Smooth muscle cell (in vitro differentiated cells): Measurements from ENCODE around the gene OAS1. TPM values are rescaled to one million over a fixed set of nuclear protein-coding genes. Genes with fewer than 3 reads are reported as not detected.

Experiments
- DNase-seq: peaks from one replicate; lab custom pipeline; 2025; ENCODE audit not compliant: unreplicated experiment; lab: John Stamatoyannopoulos, UW
- H2AFZ ChIP-seq: fragments of 200-600 bp; sonication (generic); 2 replicates; pipeline ENCODE4 v1.6.0; 2016; ENCODE audit warnings: antibody characterized with exemption, low read depth, mild to moderate bottlenecking
- H3F3A ChIP-seq: fragments of 200-600 bp; sonication (generic); 2 replicates; pipeline ENCODE4 v1.6.0; 2017; ENCODE audit warnings: antibody characterized with exemption, low read depth
- H3K27ac ChIP-seq: fragments of 200-600 bp; sonication (generic); 2 replicates; pipeline ENCODE4 v1.5.1; 2016; ENCODE audit warnings: low read depth, mild to moderate bottlenecking
- H3K27me3 ChIP-seq: fragments of 200-600 bp; sonication (generic); 2 replicates; pipeline ENCODE4 v1.6.1; 2016; ENCODE audit warnings: low read depth, mild to moderate bottlenecking
- H3K36me3 ChIP-seq: fragments of 200-600 bp; sonication (generic); 2 replicates; pipeline ENCODE4 v1.5.1; 2016; ENCODE audit warnings: low read depth
- H3K4me1 ChIP-seq: fragments of 200-600 bp; sonication (generic); 2 replicates; pipeline ENCODE4 v1.5.1; 2016; ENCODE audit warnings: low read depth
- H3K4me2 ChIP-seq: fragments of 200-600 bp; sonication (generic); 2 replicates; pipeline ENCODE4 v1.6.0; 2016; ENCODE audit warnings: mild to moderate bottlenecking
- H3K4me3 ChIP-seq: fragments of 200-600 bp; sonication (generic); 2 replicates; pipeline ENCODE4 v1.5.1; 2016; ENCODE audit warnings: mild to moderate bottlenecking
- H3K79me2 ChIP-seq: fragments of 200-600 bp; sonication (generic); 2 replicates; pipeline ENCODE4 v1.6.0; 2016; ENCODE audit warnings: low read depth, mild to moderate bottlenecking
- H3K9ac ChIP-seq: fragments of 200-600 bp; sonication (generic); 2 replicates; pipeline ENCODE4 v1.6.0; 2016; ENCODE audit warnings: low read depth
- H3K9me3 ChIP-seq: fragments of 200-600 bp; sonication (generic); replicated peaks from 2 replicates; pipeline ENCODE4 v1.5.1; 2016; ENCODE audit warnings: low read depth
- H4K20me1 ChIP-seq: fragments of 200-600 bp; sonication (generic); 2 replicates; pipeline ENCODE4 v1.6.0; 2016; ENCODE audit warnings: low read depth
- WGBS: methylation state at CpG from one replicate; pipeline ENCODE4 v1.1.7; 2016; ENCODE audit warnings: low lambda C conversion rate; 5-methylcytosine and 5-hydroxymethylcytosine counted together
- polyA plus RNA-seq: library from polyadenylated mRNA; unstranded; fragments of >200 nt; fragmentation: Nextera tagmentation; extraction: Ambion mirVana; gene quantifications from 2 replicates; pipeline ENCODE4 v1.2.1, GENCODE V29; 2016
- total RNA-seq: library from RNA; depleted of rRNA; stranded (reverse); fragments of >200 nt; gene quantifications from 2 replicates; pipeline ENCODE4 v1.2.3, GENCODE V29; 2014
- TF ChIP-seq, protein P1 (sequence below): fragments of 200-600 bp; sonication (generic); IDR thresholded peaks from 2 replicates; pipeline ENCODE4 v1.5.1; 2017; ENCODE audit warnings: borderline replicate concordance, mild to moderate bottlenecking, antibody characterized with exemption; ENCODE audit not compliant: insufficient read depth, poor library complexity, severe bottlenecking

Gene OAS1
- total and polyA plus RNA-seq, 2 experiments from 2014 or later: 0.27 TPM; not detected in 1

- DNase-seq: no peak
- Histone ChIP-seq H3K79me2 (no peaks in the 10 kb centered on the region), H3K4me1 (no peaks in the 10 kb centered on the region), H3K36me3 (no peaks in the 10 kb centered on the region), H3K27ac (no peak overlapping the region), H3K4me3 (no peak overlapping the region), H2AFZ (no peak overlapping the region), H3F3A (no peaks in the 10 kb centered on the region), H3K9me3 (no peaks in the 10 kb centered on the region), H4K20me1 (no peaks in the 10 kb centered on the region), H3K4me2 (no peak overlapping the region), H3K27me3 (no peaks in the 10 kb centered on the region), H3K9ac (no peak overlapping the region)
- WGBS: 92% methylated on average over 6 of the region's 6 CpGs
- TF ChIP-seq, protein P1, sequence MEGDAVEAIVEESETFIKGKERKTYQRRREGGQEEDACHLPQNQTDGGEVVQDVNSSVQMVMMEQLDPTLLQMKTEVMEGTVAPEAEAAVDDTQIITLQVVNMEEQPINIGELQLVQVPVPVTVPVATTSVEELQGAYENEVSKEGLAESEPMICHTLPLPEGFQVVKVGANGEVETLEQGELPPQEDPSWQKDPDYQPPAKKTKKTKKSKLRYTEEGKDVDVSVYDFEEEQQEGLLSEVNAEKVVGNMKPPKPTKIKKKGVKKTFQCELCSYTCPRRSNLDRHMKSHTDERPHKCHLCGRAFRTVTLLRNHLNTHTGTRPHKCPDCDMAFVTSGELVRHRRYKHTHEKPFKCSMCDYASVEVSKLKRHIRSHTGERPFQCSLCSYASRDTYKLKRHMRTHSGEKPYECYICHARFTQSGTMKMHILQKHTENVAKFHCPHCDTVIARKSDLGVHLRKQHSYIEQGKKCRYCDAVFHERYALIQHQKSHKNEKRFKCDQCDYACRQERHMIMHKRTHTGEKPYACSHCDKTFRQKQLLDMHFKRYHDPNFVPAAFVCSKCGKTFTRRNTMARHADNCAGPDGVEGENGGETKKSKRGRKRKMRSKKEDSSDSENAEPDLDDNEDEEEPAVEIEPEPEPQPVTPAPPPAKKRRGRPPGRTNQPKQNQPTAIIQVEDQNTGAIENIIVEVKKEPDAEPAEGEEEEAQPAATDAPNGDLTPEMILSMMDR: no peak
These were observed 57.4 kb downstream of the OAS1 start for GRCh38 chr12:112964067-112964670.

GRCh38 chr12:112964915-112965314 lies 58.2 kb downstream of the OAS1 start:
- H3K9ac ChIP-seq: no peak overlapping the region
- no peaks in the 10 kb centered on the region for H3K4me1 ChIP-seq
- TF ChIP-seq, protein P1: no peak
- H3K79me2 ChIP-seq: no peaks in the 10 kb centered on the region
- H4K20me1 ChIP-seq: no peaks in the 10 kb centered on the region
- H3K36me3 ChIP-seq: no peaks in the 10 kb centered on the region
- no peak overlapping the region for H2AFZ ChIP-seq
- no peaks in the 10 kb centered on the region for H3K27me3 ChIP-seq
- H3F3A ChIP-seq: no peaks in the 10 kb centered on the region
- no peak overlapping the region for H3K27ac ChIP-seq
- 74% methylated on average over 4 of the region's 4 CpGs for WGBS
- H3K4me3 ChIP-seq: no peak overlapping the region
- H3K9me3 ChIP-seq: no peaks in the 10 kb centered on the region
- no peak for DNase-seq
- no peak overlapping the region for H3K4me2 ChIP-seq

- Histone ChIP-seq H4K20me1 (no peaks in the 10 kb centered on the region), H3F3A (no peaks in the 10 kb centered on the region), H3K9me3 (no peaks in the 10 kb centered on the region), H2AFZ (no peak overlapping the region), H3K4me2 (no peak overlapping the region), H3K4me1 (no peaks in the 10 kb centered on the region), H3K36me3 (no peaks in the 10 kb centered on the region), H3K4me3 (no peak overlapping the region), H3K9ac (no peak overlapping the region), H3K27ac (no peak overlapping the region), H3K79me2 (no peaks in the 10 kb centered on the region), H3K27me3 (no peaks in the 10 kb centered on the region)
- WGBS: 89% methylated on average over 15 of the region's 15 CpGs
- DNase-seq: no peak
- TF ChIP-seq, protein P1: no peak
These were observed 58.9 kb downstream of the OAS1 start for GRCh38 chr12:112965643-112966042.

DNA sequence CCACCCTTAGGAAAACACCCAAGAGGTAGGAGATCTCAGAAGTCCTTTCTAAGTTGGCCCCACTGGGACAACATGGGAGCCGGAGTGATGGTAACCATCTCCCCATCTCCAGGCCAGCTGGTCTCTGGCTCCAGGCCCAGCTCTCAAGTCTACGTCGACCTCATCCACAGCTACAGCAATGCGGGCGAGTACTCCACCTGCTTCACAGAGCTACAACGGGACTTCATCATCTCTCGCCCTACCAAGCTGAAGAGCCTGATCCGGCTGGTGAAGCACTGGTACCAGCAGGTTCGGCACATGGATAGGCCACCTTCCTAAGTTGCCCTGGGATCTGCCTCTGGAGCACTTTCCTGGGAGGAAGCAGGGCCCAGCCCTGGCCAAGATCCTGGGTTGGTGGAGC lies 60.5 kb downstream of the OAS1 start:
- no peaks in the 10 kb centered on the region for H3K9me3 ChIP-seq
- H3K4me1 ChIP-seq: no peaks in the 10 kb centered on the region
- H3K9ac ChIP-seq: no peak overlapping the region
- H3K4me3 ChIP-seq: no peak overlapping the region
- WGBS: 92% methylated on average over 9 of the region's 9 CpGs
- no peaks in the 10 kb centered on the region for H3K36me3 ChIP-seq
- TF ChIP-seq, protein P1: no peak
- no peaks in the 10 kb centered on the region for H3K27me3 ChIP-seq
- H3F3A ChIP-seq: no peaks in the 10 kb centered on the region
- no peaks in the 10 kb centered on the region for H4K20me1 ChIP-seq
- no peak overlapping the region for H2AFZ ChIP-seq
- DNase-seq: no peak
- no peaks in the 10 kb centered on the region for H3K79me2 ChIP-seq
- no peak overlapping the region for H3K4me2 ChIP-seq
- H3K27ac ChIP-seq: no peak overlapping the region
